ENCODE results near the gene ABCF3.
A peak's percentile ranks its signal among the peaks of the same experiment; 100 is the strongest.

ABCF3 gene

GRCh38 chr3:184234224-184234623 is 48.2 kb downstream of the ABCF3 start:
- FAIRE-seq = no peak

GRCh38 chr3:184234671-184235380 is 48.8 kb downstream of the ABCF3 start:
- no peak for FAIRE-seq

GRCh38 chr3:184235381-184236032 is 49.5 kb downstream of the ABCF3 start:
- FAIRE-seq = no peak

DNA sequence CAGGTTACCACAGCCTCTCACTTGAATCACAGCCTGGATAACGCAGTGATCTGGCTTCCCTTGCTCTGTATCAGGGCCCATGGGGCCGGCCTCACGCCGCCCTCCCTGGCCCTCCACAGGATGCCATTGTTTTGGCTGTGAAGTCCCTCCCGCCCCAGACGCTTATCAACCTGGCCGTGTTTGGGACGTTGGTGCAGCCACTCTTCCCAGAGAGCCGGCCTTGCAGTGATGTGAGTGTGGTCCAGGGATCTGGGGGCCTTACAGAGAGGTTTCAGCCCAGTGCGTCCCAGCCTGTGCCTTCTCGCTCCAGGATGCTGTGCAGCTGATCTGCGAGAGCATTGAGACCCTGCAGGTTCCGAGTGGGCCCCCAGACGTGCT is 50.0 kb downstream of the ABCF3 start:
- FAIRE-seq = no peak

DNA sequence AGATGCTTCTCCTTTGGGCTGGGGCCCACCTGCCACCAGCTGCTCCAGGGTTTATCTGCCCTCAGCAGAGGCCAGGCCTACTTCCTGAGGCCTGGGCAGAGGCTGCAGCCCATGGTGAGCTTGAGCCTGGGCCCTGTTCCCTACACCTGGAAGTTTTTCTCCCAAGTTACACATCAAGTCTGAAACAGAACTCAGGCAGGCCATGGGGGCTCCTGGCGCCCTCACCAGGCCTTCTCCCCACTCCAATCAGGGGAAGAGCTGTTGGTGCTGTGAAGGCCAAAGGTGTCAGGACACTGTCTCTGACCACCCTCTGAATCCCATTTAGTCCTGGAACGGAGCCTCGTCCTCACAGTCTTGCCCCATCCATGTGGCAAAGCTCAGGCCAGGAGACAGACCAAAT is 50.6 kb downstream of the ABCF3 start:
- FAIRE-seq = no peak

DNA sequence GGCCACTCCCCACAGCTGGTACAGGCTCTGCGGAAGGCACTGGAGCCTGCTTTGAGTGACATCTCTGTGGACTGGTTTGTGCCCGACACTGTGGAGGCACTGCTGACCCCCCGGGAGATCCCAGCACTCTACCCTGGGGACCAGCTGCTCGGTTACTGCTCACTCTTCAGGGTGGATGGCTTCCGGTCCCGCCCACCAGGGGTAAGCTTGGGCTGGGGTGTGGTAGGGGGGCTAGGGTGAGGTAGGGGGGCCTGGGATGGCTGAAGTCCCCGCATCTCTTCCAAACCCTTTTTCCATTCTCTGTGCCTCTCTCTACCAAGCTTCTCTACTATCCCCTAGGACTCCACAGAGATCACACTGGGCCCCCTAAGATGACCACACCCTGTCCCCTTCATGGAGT is 51.2 kb downstream of the ABCF3 start:
- no peak for FAIRE-seq

GRCh38 chr3:184237807-184238206 is 51.8 kb downstream of the ABCF3 start:
- FAIRE-seq = no peak

DNA sequence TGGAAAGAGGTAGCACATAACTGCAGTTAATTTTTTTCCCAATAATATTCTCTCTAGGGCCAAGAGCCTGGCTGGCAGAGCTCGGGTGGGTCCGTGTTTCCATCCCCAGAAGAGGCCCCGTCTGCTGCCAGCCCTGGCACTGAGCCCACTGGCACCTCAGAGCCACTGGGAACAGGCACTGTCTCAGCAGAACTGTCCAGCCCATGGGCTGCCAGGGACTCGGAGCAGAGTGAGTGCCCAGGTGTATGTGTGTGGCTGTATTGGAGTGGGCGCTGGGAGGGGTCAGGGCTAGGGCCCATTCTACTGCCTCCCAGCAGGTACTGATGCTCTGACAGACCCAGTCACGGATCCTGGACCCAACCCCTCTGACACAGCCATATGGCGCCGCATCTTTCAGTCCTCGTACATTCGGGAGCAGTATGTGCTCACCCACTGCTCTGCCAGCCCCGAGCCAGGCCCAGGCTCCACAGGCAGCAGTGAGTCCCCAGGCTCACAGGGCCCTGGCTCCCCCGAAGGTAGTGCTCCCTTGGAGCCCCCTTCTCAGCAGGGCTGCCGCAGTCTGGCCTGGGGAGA is 52.3 kb downstream of the ABCF3 start:
- FAIRE-seq = no peak

- FAIRE-seq = no peak
Measured at GRCh38 chr3:184239221-184239620, 53.2 kb downstream of the ABCF3 start.

DNA sequence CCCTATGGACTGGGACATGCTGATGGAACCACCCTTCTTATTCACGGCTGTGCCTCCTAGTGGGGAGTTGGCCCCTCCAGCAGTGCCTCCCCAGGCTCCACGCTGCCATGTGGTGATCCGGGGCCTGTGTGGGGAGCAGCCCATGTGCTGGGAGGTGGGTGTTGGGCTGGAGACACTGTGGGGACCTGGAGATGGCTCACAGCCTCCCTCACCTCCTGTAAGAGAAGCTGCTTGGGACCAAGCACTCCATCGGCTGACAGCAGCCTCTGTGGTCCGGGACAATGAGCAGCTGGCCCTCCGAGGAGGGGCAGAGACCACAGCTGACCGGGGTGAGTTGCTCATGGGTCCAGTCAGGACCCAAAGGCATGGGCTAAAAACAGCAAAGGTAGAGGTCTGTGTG is 53.7 kb downstream of the ABCF3 start:
- no peak for FAIRE-seq

- FAIRE-seq = peak; percentile 56
Measured at GRCh38 chr3:184240384-184241140, 54.6 kb downstream of the ABCF3 start.

DNA sequence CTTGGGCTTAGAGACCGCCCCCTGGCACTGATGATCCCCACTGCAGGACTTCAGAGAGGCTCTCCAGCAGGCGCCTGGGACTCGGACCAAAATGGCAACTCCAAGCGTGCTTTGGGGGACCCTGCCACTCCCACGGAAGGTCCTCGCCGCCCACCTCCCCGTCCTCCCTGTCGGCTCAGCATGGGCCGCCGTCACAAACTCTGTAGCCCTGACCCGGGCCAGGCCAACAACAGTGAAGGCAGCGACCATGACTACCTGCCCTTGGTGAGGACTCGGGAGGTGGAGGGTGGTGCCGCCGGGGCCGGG is 55.1 kb downstream of the ABCF3 start:
- no peak for FAIRE-seq

GRCh38 chr3:184241447-184242296 is 55.7 kb downstream of the ABCF3 start:
- no peak for FAIRE-seq

DNA sequence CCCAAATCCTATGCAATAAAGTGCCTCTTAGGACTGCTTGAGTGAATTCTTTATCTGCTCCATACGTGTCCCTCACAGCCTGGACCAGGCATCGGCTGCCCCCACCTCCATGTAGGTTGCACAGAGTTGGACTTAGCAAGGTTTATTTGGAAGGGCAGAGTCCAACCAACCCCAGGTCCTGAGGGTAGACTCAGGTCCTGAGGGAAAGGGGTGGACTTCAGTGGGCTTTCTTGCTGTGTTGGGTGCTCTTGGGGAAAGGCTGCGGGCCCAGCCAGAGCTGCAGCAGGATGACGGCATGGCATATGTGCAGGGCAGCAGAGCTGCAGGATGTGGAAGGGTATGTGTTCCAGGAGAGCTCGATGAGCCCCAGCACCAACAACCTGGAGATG is 56.3 kb downstream of the ABCF3 start:
- FAIRE-seq = no peak

All from G401.6 (cell line).